HCT116 (cell line): ENCODE data around the gene RENBP. TPM values are rescaled to one million over a fixed set of nuclear protein-coding genes. Genes with fewer than 3 reads are reported as not detected.

Source experiments
- ATAC-seq: fragments of 200-7000 bp; cut with Tn5 transposase; 2 replicates; pipeline ENCODE4 v1.9.1; 2020; ENCODE audit warnings: mild to moderate bottlenecking, moderate library complexity
- BruUV-seq: library from RNA; stranded (reverse); fragments of 400-500 nt; replicated peaks from 2 replicates; lab custom pipeline; 2021; lab: Mats Ljungman, UMichigan
- CTCF ChIA-PET: fragments of 300-600 bp; sonication (Branson Sonifier 250); formaldehyde crosslinking; loops from one replicate; lab custom pipeline; 2021; ENCODE audit warnings: antibody characterized with exemption; lab: Charles Lee
- POLR2A ChIA-PET: fragments of 300-600, 350-600 bp; sonication (Branson Sonifier 250); formaldehyde crosslinking; loops from one replicate; lab custom pipeline; 2021; ENCODE audit warnings: antibody characterized with exemption; lab: Charles Lee
- RAD21 ChIA-PET, 2 experiments: fragments of 300-600 bp; sonication (Branson Sonifier 250); formaldehyde crosslinking; loops; one replicate each; lab custom pipeline; 2023; ENCODE audit warnings: low total read pairs in 2 of 2; ENCODE audit not compliant: uncharacterized antibody in 2 of 2, unreplicated experiment in 2 of 2, low non-redundant PET in 1 of 2; lab: Charles Lee
- DNase-seq: peaks from one replicate; pipeline ENCODE4 v3.0.0-alpha.2; 2010; ENCODE audit warnings: low read depth, low spot score
- H2AFZ ChIP-seq: fragments of 200-600 bp; shearing (Covaris generic), sonication (generic); 2 replicates; pipeline ENCODE4 v1.6.1; 2017; ENCODE audit warnings: low read depth, mixed run types, mixed read lengths, antibody characterized with exemption, low read length; ENCODE audit not compliant: poor library complexity, severe bottlenecking
- H3K27ac ChIP-seq: 2 replicates; pipeline ENCODE4 v1.5.1; 2012; ENCODE audit warnings: low read depth, low read length
- H3K27me3 ChIP-seq: fragments of 200-600 bp; sonication (generic); 2 replicates; pipeline ENCODE4 v1.6.1; 2016; ENCODE audit warnings: mixed run types, low read length, mixed read lengths; ENCODE audit not compliant: insufficient read depth
- H3K36me3 ChIP-seq, 2 experiments: fragments of 200-500 bp in 1 of 2; fragments of 200-600 bp in 1 of 2; sonication (Bioruptor generic) in 1 of 2; sonication (generic) in 1 of 2; 2 replicates each; pipeline versions ENCODE4 v1.5.1 to v1.6.1; 2014 to 2016; ENCODE audit warnings: low read length in 2 of 2, inconsistent platforms in 1 of 2, mixed read lengths in 1 of 2, mixed run types in 1 of 2; ENCODE audit not compliant: insufficient read depth in 2 of 2, control insufficient read depth in 1 of 2
- H3K4me1 ChIP-seq, 2 experiments: fragments of 200-600 bp in 1 of 2; sonication (generic) in 1 of 2; 2 replicates each; pipeline versions ENCODE4 v1.5.1 to v1.6.1; 2012 to 2017; ENCODE audit warnings: low read length in 2 of 2, inconsistent platforms in 1 of 2, mild to moderate bottlenecking in 1 of 2, mixed read lengths in 1 of 2, mixed run types in 1 of 2, moderate library complexity in 1 of 2; ENCODE audit not compliant: insufficient read depth in 2 of 2, control insufficient read depth in 1 of 2
- H3K4me2 ChIP-seq: fragments of 200-600 bp; sonication (generic); 2 replicates; pipeline ENCODE4 v1.6.1; 2017; ENCODE audit warnings: mixed run types, low read length, mixed read lengths
- H3K4me3 ChIP-seq, 2 experiments: fragments of 200-600 bp in 1 of 2; sonication (generic) in 1 of 2; replicated peaks in 1 of 2; 2 replicates each; pipeline ENCODE4 v1.5.1; 2011 to 2016; ENCODE audit warnings: low read length in 2 of 2, control low read depth in 1 of 2, low read depth in 1 of 2, mild to moderate bottlenecking in 1 of 2, mixed read lengths in 1 of 2, mixed run types in 1 of 2
- H3K79me2 ChIP-seq: fragments of 200-600 bp; sonication (generic); 2 replicates; pipeline ENCODE4 v1.6.1; 2017; ENCODE audit warnings: mild to moderate bottlenecking, mixed run types, low read length, moderate library complexity, mixed read lengths; ENCODE audit not compliant: insufficient read depth
- H3K9ac ChIP-seq: fragments of 200-600 bp; sonication (generic); 2 replicates; pipeline ENCODE4 v1.6.1; 2016; ENCODE audit warnings: low read length, mixed read lengths
- H3K9me2 ChIP-seq: fragments of 200-600 bp; sonication (generic), shearing (Covaris generic); 2 replicates; pipeline ENCODE4 v1.6.1; 2017; ENCODE audit warnings: mixed run types, mild to moderate bottlenecking, moderate library complexity; ENCODE audit not compliant: insufficient read depth
- H3K9me3 ChIP-seq, 2 experiments: fragments of 200-500 bp in 1 of 2; fragments of 200-600 bp in 1 of 2; sonication (Bioruptor generic) in 1 of 2; sonication (generic) in 1 of 2; 2 replicates each; pipeline ENCODE4 v1.6.1; 2014 to 2017; ENCODE audit warnings: low read length in 2 of 2, mixed read lengths in 2 of 2, inconsistent platforms in 1 of 2, low read depth in 1 of 2, mild to moderate bottlenecking in 1 of 2, mixed run types in 1 of 2, moderate library complexity in 1 of 2; ENCODE audit not compliant: control insufficient read depth in 1 of 2, insufficient read depth in 1 of 2
- H4K20me1 ChIP-seq: fragments of 200-600 bp; sonication (generic), shearing (Covaris generic); 2 replicates; pipeline ENCODE4 v1.6.1; 2017; ENCODE audit warnings: mixed run types, mild to moderate bottlenecking, moderate library complexity; ENCODE audit not compliant: insufficient read depth
- CBX3 ChIP-seq: IDR thresholded peaks from 2 replicates; pipeline ENCODE4 v1.6.1; 2012; ENCODE audit warnings: low read depth
- CEBPB ChIP-seq: IDR thresholded peaks from 2 replicates; pipeline ENCODE4 v1.6.1; 2012; ENCODE audit warnings: low read depth
- ELF1 ChIP-seq: IDR thresholded peaks from 2 replicates; pipeline ENCODE4 v1.6.1; 2012; ENCODE audit warnings: low read depth, borderline replicate concordance
- EZH2 ChIP-seq: fragments of 200-600 bp; sonication (generic); IDR thresholded peaks from 2 replicates; pipeline ENCODE4 v1.6.1; 2017; ENCODE audit warnings: antibody characterized with exemption, mixed run types
- FOSL1 ChIP-seq: IDR thresholded peaks from 2 replicates; pipeline ENCODE4 v1.6.1; 2012; ENCODE audit warnings: low read depth
- POLR2A ChIP-seq: IDR thresholded peaks from 2 replicates; pipeline ENCODE4 v1.7.0; 2011; ENCODE audit warnings: borderline replicate concordance; ENCODE audit not compliant: insufficient read depth, insufficient read length; ENCODE audit errors: extremely low read depth
- POLR2AphosphoS5 ChIP-seq: IDR thresholded peaks from 2 replicates; pipeline ENCODE4 v1.6.1; 2011; ENCODE audit warnings: mild to moderate bottlenecking, low read depth, low read length, moderate library complexity
- RAD21 ChIP-seq: IDR thresholded peaks from 2 replicates; pipeline ENCODE4 v1.6.1; 2012; ENCODE audit warnings: low read depth, mild to moderate bottlenecking
- SP1 ChIP-seq: IDR thresholded peaks from 2 replicates; pipeline ENCODE4 v1.6.1; 2012; ENCODE audit warnings: low read depth
- TCF7L2 ChIP-seq: IDR thresholded peaks from 2 replicates; pipeline ENCODE4 v1.7.0; 2011; ENCODE audit warnings: borderline replicate concordance, inconsistent platforms; ENCODE audit not compliant: insufficient read depth, insufficient read length; ENCODE audit errors: extremely low read depth
- ZFX ChIP-seq: fragments of 450-650 bp; IDR thresholded peaks from 2 replicates; pipeline ENCODE4 v1.6.1; 2017
- ZNF274 ChIP-seq: fragments of 200-500 bp; sonication (Bioruptor generic); IDR thresholded peaks from 2 replicates; pipeline ENCODE4 v1.6.1; 2014; ENCODE audit warnings: mild to moderate bottlenecking, low read depth, low read length, inconsistent platforms
- intact Hi-C: fragments of 100-400 bp; cut with micrococcal nuclease; formaldehyde crosslinking; loops from 2 replicates; pipeline ENCODE4 v1.10.0; 2022
- total RNA-seq: library from RNA; stranded (reverse); gene quantifications from one replicate; pipeline ENCODE4 v1.2.1, GENCODE V29; 2021; ENCODE audit not compliant: unreplicated experiment
- TF ChIP-seq, protein P1 (sequence below): IDR thresholded peaks from 2 replicates; pipeline ENCODE4 v1.6.1; 2011; ENCODE audit warnings: mild to moderate bottlenecking, low read length, moderate library complexity; ENCODE audit not compliant: insufficient replicate concordance; ENCODE audit errors: extremely low read depth
- TF ChIP-seq, protein P2 (sequence below): IDR thresholded peaks from 2 replicates; pipeline ENCODE4 v1.6.1; 2012
- TF ChIP-seq, protein P3 (sequence below), 3 experiments: fragments of 200-600 bp in 1 of 3; sonication (generic) in 1 of 3; IDR thresholded peaks in 2 of 3; conservative IDR thresholded peaks in 1 of 3; 2 replicates each; pipeline ENCODE4 v1.5.1; 2012 to 2017; ENCODE audit warnings: low read depth in 2 of 3, low read length in 2 of 3, antibody characterized with exemption in 1 of 3, borderline replicate concordance in 1 of 3, control low read depth in 1 of 3, mild to moderate bottlenecking in 1 of 3, mixed read lengths in 1 of 3, mixed run types in 1 of 3, moderate library complexity in 1 of 3; ENCODE audit not compliant: insufficient read depth in 1 of 3

RENBP gene
- total RNA-seq, 1 experiment from 2014 or later = 1.3 TPM

DNA sequence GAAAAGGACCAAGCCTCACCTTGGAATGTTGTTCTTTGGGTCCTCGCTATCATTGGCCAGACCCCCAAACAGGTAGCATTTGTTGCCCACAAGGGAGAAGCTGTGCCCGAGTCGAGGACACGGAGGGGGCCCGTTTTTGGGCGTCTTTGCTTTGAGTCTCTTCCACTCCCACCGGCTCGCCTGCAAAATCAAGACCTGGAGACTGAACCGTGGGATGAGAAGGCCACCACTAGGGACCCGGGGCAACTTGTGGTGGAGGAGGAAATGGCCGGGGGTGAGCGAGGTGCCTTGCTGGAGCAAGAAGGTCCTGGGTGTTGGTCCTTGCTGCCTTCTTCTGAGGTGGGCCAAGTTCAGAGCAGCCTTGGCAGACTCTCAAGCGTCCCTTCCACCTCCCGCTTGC lies 19.7 kb upstream of the RENBP start:
- H3K9me2 ChIP-seq = no peaks in the 10 kb centered on the region
- H3K4me2 ChIP-seq = no peak overlapping the region
- intact Hi-C loops = no loop called here
- no peak overlapping the region for H3K4me3 ChIP-seq
- ChIA-PET RAD21 (no interaction called here), CTCF (no interaction called here), POLR2A (interaction anchor here (1.3 kb wide), 1 partner anchor 10 kb away, joined by 3 read pairs; no protein-coding TSS in a partner anchor)
- no peaks in the 10 kb centered on the region for H3K9me3 ChIP-seq
- no peaks in the 10 kb centered on the region for H3K27me3 ChIP-seq
- H3K4me1 ChIP-seq = peaks cover 2 to 5% of the 10 kb centered on the region in 2 experiments; a peak in 2 of 4 replicates
- TF ChIP-seq ZFX = no peak
- TF ChIP-seq POLR2AphosphoS5 = no peak
- TF ChIP-seq, protein P1, sequence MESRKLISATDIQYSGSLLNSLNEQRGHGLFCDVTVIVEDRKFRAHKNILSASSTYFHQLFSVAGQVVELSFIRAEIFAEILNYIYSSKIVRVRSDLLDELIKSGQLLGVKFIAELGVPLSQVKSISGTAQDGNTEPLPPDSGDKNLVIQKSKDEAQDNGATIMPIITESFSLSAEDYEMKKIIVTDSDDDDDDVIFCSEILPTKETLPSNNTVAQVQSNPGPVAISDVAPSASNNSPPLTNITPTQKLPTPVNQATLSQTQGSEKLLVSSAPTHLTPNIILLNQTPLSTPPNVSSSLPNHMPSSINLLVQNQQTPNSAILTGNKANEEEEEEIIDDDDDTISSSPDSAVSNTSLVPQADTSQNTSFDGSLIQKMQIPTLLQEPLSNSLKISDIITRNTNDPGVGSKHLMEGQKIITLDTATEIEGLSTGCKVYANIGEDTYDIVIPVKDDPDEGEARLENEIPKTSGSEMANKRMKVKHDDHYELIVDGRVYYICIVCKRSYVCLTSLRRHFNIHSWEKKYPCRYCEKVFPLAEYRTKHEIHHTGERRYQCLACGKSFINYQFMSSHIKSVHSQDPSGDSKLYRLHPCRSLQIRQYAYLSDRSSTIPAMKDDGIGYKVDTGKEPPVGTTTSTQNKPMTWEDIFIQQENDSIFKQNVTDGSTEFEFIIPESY = no peak
- TF ChIP-seq EZH2 = no peak
- no peak for TF ChIP-seq RAD21
- no peak for TF ChIP-seq FOSL1
- TF ChIP-seq TCF7L2 = no peak
- no peak for TF ChIP-seq ELF1
- TF ChIP-seq, protein P2, sequence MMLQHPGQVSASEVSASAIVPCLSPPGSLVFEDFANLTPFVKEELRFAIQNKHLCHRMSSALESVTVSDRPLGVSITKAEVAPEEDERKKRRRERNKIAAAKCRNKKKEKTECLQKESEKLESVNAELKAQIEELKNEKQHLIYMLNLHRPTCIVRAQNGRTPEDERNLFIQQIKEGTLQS = no peak
- no peak for TF ChIP-seq CEBPB
- TF ChIP-seq, protein P3, sequence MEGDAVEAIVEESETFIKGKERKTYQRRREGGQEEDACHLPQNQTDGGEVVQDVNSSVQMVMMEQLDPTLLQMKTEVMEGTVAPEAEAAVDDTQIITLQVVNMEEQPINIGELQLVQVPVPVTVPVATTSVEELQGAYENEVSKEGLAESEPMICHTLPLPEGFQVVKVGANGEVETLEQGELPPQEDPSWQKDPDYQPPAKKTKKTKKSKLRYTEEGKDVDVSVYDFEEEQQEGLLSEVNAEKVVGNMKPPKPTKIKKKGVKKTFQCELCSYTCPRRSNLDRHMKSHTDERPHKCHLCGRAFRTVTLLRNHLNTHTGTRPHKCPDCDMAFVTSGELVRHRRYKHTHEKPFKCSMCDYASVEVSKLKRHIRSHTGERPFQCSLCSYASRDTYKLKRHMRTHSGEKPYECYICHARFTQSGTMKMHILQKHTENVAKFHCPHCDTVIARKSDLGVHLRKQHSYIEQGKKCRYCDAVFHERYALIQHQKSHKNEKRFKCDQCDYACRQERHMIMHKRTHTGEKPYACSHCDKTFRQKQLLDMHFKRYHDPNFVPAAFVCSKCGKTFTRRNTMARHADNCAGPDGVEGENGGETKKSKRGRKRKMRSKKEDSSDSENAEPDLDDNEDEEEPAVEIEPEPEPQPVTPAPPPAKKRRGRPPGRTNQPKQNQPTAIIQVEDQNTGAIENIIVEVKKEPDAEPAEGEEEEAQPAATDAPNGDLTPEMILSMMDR (IDR thresholded peaks at IDR 0.05 in 2 of 3, conservative IDR thresholded peaks at IDR 0.05 in 1 of 3; ENCODE audit: borderline replicate concordance in 1 of 3, insufficient read depth in 1 of 3, low read depth in 2 of 3, low read length in 2 of 3) = no peak
- no peak for TF ChIP-seq CBX3
- no peak for TF ChIP-seq POLR2A
- no peak for TF ChIP-seq ZNF274
- no peak for TF ChIP-seq SP1
- H3K36me3 ChIP-seq = peaks cover 10 to 27% of the 10 kb centered on the region in 2 experiments; a peak in 3 of 4 replicates
- no peak overlapping the region for H3K9ac ChIP-seq
- H4K20me1 ChIP-seq = no peaks in the 10 kb centered on the region
- no peak overlapping the region for H3K27ac ChIP-seq
- peaks cover 79% of the 10 kb centered on the region for H3K79me2 ChIP-seq
- DNase-seq (no peak), ATAC-seq (no peak)
- H2AFZ ChIP-seq = no peak overlapping the region
- no TSS peak for BruUV-seq
